Chondrocyte (in vitro differentiated cells): ENCODE data around the gene ANKH. TPM values are rescaled to one million over a fixed set of nuclear protein-coding genes. Genes with fewer than 3 reads are reported as not detected.
A peak's percentile ranks its signal among the peaks of the same experiment; 100 is the strongest.
"Not testable (repeated sequence)": the region's sequence is repeated elsewhere in the genome, so short reads cannot be mapped to it uniquely, and the experiment has no call there.

Experiments
- DNase-seq: peaks from one replicate; pipeline ENCODE4 v3.0.0; 2021; ENCODE audit warnings: mixed read lengths, low spot score
- H3K27ac Mint-ChIP-seq: one replicate; pipeline ENCODE4 v1.8.0; 2021; ENCODE audit warnings: mild to moderate bottlenecking, moderate library complexity, mixed read lengths; ENCODE audit not compliant: unreplicated experiment
- H3K27me3 Mint-ChIP-seq: 2 replicates; pipeline ENCODE4 v1.8.0; 2021; ENCODE audit warnings: low read depth, mixed read lengths
- H3K36me3 Mint-ChIP-seq: 2 replicates; pipeline ENCODE4 v1.8.0; 2021; ENCODE audit warnings: low read depth, mixed read lengths
- H3K4me1 Mint-ChIP-seq: 2 replicates; pipeline ENCODE4 v1.8.0; 2021; ENCODE audit warnings: low read depth, mild to moderate bottlenecking, mixed read lengths
- H3K4me3 Mint-ChIP-seq: one replicate; pipeline ENCODE4 v1.8.0; 2021; ENCODE audit warnings: mild to moderate bottlenecking, moderate library complexity, mixed read lengths; ENCODE audit not compliant: unreplicated experiment
- H3K9me3 Mint-ChIP-seq: 2 replicates; pipeline ENCODE4 v1.8.0; 2021; ENCODE audit warnings: low read depth, mixed read lengths
- CTCF ChIP-seq: fragments of 200-600 bp; sonication (generic); IDR thresholded peaks from 2 replicates; pipeline ENCODE4 v1.5.0; 2021; ENCODE audit warnings: antibody characterized with exemption, mild to moderate bottlenecking, moderate library complexity
- long read RNA-seq: library from polyadenylated mRNA; stranded (forward); transcript quantifications from one replicate; pipeline ENCODE4 v2.0.0, GENCODE V29; 2021
- total RNA-seq: library from RNA; stranded (reverse); gene quantifications from 3 replicates; pipeline ENCODE4 v1.2.1, GENCODE V29; 2021

Gene ANKH
- total RNA-seq, result 97.2 to 117 TPM (median 114 TPM) in 3 replicates
- long read RNA-seq, full-length matches to known transcripts, result 89 of 113 reads
- long read RNA-seq, partial matches to known transcripts, result 9 of 113 reads
- long read RNA-seq, other reads (novel, unspliced or antisense), result 15 of 113 reads

GRCh38 chr5:14871214-14872069 is at the start of gene ANKH:
ANKH (minus strand) TSS chr5:14871778; CDS start chr5:14871447, 331 bp downstream.
- DNase-seq, result no peak
- no peaks in the 10 kb centered on the region for H3K36me3 Mint-ChIP-seq
- H3K4me3 Mint-ChIP-seq, result peak within 1 kb of the TSS; percentile 94
- peak within 1 kb of the TSS; percentile 72 for H3K27ac Mint-ChIP-seq
- H3K27me3 Mint-ChIP-seq, result no peaks in the 10 kb centered on the region
- TF ChIP-seq CTCF, result no peak
- H3K4me1 Mint-ChIP-seq, result peaks cover 30% of the 10 kb centered on the region
- H3K9me3 Mint-ChIP-seq, result no peaks in the 10 kb centered on the region

GRCh38 chr5:14920121-14920520 is 48.5 kb upstream of the ANKH start:
- H3K36me3 Mint-ChIP-seq, result no peaks in the 10 kb centered on the region
- no peak for DNase-seq
- TF ChIP-seq CTCF, result no peak
- H3K9me3 Mint-ChIP-seq, result peaks cover 4% of the 10 kb centered on the region
- H3K27me3 Mint-ChIP-seq, result no peaks in the 10 kb centered on the region
- peaks cover 52% of the 10 kb centered on the region for H3K4me1 Mint-ChIP-seq
- no peak overlapping the region for H3K4me3 Mint-ChIP-seq
- no peak overlapping the region for H3K27ac Mint-ChIP-seq

GRCh38 chr5:14919106-14919505 is 47.5 kb upstream of the ANKH start:
- not testable (repeated sequence) for H3K4me3 Mint-ChIP-seq, DNase-seq, H3K27ac Mint-ChIP-seq, H3K9me3 Mint-ChIP-seq, H3K36me3 Mint-ChIP-seq, H3K27me3 Mint-ChIP-seq
- H3K4me1 Mint-ChIP-seq, result peaks cover 61% of the 10 kb centered on the region

- H3K4me3 Mint-ChIP-seq, result no peak overlapping the region
- H3K9me3 Mint-ChIP-seq, result peaks cover 4% of the 10 kb centered on the region
- no peak for DNase-seq
- H3K27me3 Mint-ChIP-seq, result no peaks in the 10 kb centered on the region
- H3K4me1 Mint-ChIP-seq, result peaks cover 74% of the 10 kb centered on the region
- no peak for TF ChIP-seq CTCF
- H3K36me3 Mint-ChIP-seq, result no peaks in the 10 kb centered on the region
- H3K27ac Mint-ChIP-seq, result peak overlapping the region; percentile 9
Measured at GRCh38 chr5:14917719-14918118, 46.1 kb upstream of the ANKH start.

GRCh38 chr5:14915291-14915952 is 43.8 kb upstream of the ANKH start:
- no peaks in the 10 kb centered on the region for H3K27me3 Mint-ChIP-seq
- no peak for DNase-seq
- peaks cover 70% of the 10 kb centered on the region for H3K4me1 Mint-ChIP-seq
- H3K9me3 Mint-ChIP-seq, result peaks cover 4% of the 10 kb centered on the region
- no peak for TF ChIP-seq CTCF
- H3K27ac Mint-ChIP-seq, result peak overlapping the region; percentile 83
- H3K4me3 Mint-ChIP-seq, result peak overlapping the region; percentile 16
- H3K36me3 Mint-ChIP-seq, result no peaks in the 10 kb centered on the region
